Measurements from ENCODE around the gene PLA2G2C.

DNA sequence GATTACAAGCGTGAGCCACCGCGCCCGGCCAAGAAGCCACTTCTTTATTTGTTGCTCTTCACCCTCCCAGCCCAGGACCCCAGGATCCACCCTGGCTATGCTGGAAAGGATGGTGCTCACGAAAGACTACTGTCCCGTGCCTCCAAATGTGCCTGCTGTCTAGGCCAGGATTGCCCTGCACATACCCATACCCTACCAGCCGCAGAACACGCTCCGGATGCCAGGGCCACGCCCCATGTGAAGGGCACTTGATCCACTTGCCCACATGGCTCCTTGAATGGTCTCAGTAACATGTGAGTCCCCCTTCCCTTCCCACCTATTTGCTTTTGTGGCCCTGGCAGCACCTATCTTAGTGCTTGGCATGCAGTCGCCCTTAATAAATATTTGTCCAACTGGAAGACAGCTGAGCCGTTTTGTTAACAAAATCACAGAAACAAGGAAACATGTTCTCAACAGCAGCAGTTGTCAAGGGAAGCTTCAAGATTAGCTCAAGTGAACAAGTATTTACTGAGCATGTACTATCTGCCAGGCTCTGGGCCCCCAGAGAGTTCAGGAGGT lies 14.2 kb downstream of the PLA2G2C start:
- TF ChIP-seq GATA2 (IDR thresholded peaks at IDR 0.05; ENCODE audit: low read depth, low read length) (no peak), GATA3 (IDR thresholded peaks at IDR 0.05; ENCODE audit: low read depth, low read length) (no peak)

Measured in SH-SY5Y (cell line).